Gastrocnemius medialis (tissue), 4 donors: Measurements from ENCODE around the gene MEIS2.

Experiments
- POLR2A ChIP-seq, 2 donors: fragments of 450-650 bp; IDR thresholded peaks; one replicate each; pipeline ENCODE4 v1.6.1; 2017; ENCODE audit warnings: antibody characterized with exemption in 2 of 2, mild to moderate bottlenecking in 2 of 2, moderate library complexity in 2 of 2
- TF ChIP-seq, protein P1 (sequence below), 5 experiments: fragments of 450-650 bp in 3 of 5; fragments of 200-600 bp in 2 of 5; sonication (generic) in 2 of 5; IDR thresholded peaks in 4 of 5; conservative IDR thresholded peaks in 1 of 5; 1 replicate in 4 of 5; 2 replicates in 1 of 5; pipeline ENCODE4 v1.5.1; 2016 to 2019; ENCODE audit warnings: antibody characterized with exemption in 5 of 5, mild to moderate bottlenecking in 3 of 5, moderate library complexity in 3 of 5

DNA sequence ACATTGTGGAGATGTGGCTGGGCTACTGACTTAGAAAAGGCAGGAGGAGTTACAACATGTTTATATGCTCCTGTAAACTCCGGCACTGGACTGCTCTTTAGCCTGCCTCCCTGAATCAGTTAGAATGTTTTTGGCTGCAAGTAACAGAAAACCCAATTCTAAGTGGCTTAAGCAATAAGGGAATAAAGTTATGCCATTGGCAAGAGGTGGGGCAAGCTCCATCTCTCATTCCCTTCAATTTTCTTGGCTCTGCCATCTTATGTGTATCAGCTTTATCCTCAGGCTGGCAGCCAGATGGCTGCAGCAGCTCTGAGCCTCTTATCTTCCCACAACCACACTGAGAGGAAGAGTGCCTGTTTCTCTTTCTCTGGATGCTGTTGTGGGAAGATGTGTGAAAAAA, 22.4 kb upstream of the MEIS2 start:
- TF ChIP-seq, protein P1, sequence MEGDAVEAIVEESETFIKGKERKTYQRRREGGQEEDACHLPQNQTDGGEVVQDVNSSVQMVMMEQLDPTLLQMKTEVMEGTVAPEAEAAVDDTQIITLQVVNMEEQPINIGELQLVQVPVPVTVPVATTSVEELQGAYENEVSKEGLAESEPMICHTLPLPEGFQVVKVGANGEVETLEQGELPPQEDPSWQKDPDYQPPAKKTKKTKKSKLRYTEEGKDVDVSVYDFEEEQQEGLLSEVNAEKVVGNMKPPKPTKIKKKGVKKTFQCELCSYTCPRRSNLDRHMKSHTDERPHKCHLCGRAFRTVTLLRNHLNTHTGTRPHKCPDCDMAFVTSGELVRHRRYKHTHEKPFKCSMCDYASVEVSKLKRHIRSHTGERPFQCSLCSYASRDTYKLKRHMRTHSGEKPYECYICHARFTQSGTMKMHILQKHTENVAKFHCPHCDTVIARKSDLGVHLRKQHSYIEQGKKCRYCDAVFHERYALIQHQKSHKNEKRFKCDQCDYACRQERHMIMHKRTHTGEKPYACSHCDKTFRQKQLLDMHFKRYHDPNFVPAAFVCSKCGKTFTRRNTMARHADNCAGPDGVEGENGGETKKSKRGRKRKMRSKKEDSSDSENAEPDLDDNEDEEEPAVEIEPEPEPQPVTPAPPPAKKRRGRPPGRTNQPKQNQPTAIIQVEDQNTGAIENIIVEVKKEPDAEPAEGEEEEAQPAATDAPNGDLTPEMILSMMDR (IDR thresholded peaks at IDR 0.05 in 4 of 5, conservative IDR thresholded peaks at IDR 0.05 in 1 of 5): no peak
- no peak for TF ChIP-seq POLR2A (IDR thresholded peaks at IDR 0.05)
